ENCODE results near the gene PRKN.

The PRKN gene

GRCh38 chr6:161452241-161452640 lies 1275.3 kb downstream of the PRKN start:
- no peak for DNase-seq

GRCh38 chr6:161449521-161449920 lies 1278.0 kb downstream of the PRKN start:
- no peak for DNase-seq

- no peak for DNase-seq
Measured at GRCh38 chr6:161446949-161447348, 1280.6 kb downstream of the PRKN start.

GRCh38 chr6:161446296-161446925 lies 1281.2 kb downstream of the PRKN start:
- DNase-seq = no peak

GRCh38 chr6:161445021-161445799 lies 1282.4 kb downstream of the PRKN start:
- DNase-seq = no peak

- DNase-seq = no peak
Measured at GRCh38 chr6:161444464-161444863, 1283.1 kb downstream of the PRKN start.

GRCh38 chr6:161443848-161444247 lies 1283.7 kb downstream of the PRKN start:
- no peak for DNase-seq

- DNase-seq = no peak
Measured at GRCh38 chr6:161442420-161442819, 1285.1 kb downstream of the PRKN start.

GRCh38 chr6:161440299-161440698 lies 1287.3 kb downstream of the PRKN start:
- no peak for DNase-seq

GRCh38 chr6:161439093-161439492 lies 1288.5 kb downstream of the PRKN start:
- no peak for DNase-seq

GRCh38 chr6:161438430-161439030 lies 1289.0 kb downstream of the PRKN start:
- no peak for DNase-seq

- DNase-seq = no peak
Measured at GRCh38 chr6:161437851-161438250, 1289.7 kb downstream of the PRKN start.

GRCh38 chr6:161436106-161436876 lies 1291.3 kb downstream of the PRKN start:
- no peak for DNase-seq

GRCh38 chr6:161435748-161436070 lies 1291.9 kb downstream of the PRKN start:
- no peak for DNase-seq

- no peak for DNase-seq
Measured at GRCh38 chr6:161434921-161435747, 1292.4 kb downstream of the PRKN start.

GRCh38 chr6:161434350-161434749 lies 1293.2 kb downstream of the PRKN start:
- no peak for DNase-seq

GRCh38 chr6:161432546-161432945 lies 1295.0 kb downstream of the PRKN start:
- DNase-seq = no peak

GRCh38 chr6:161429921-161430490 lies 1297.6 kb downstream of the PRKN start:
- DNase-seq = no peak

- no peak for DNase-seq
Measured at GRCh38 chr6:161424421-161424820, 1303.1 kb downstream of the PRKN start.

- DNase-seq = no peak
Measured at GRCh38 chr6:161422710-161423680, 1304.6 kb downstream of the PRKN start.

GRCh38 chr6:161418463-161418945 lies 1309.1 kb downstream of the PRKN start:
- DNase-seq = no peak
